GM12873 (cell line): ENCODE results near the gene WDR93.
A peak's percentile ranks its signal among the peaks of the same experiment; 100 is the strongest.

Source experiments
- CTCF ChIP-seq: IDR thresholded peaks from 2 replicates; pipeline ENCODE4 v1.5.1; 2012; ENCODE audit warnings: low read depth, mild to moderate bottlenecking, moderate library complexity, low read length, control low read depth; ENCODE audit not compliant: insufficient read depth; ENCODE audit errors: missing control alignments

The WDR93 gene

GRCh38 chr15:89772932-89773583, 82.4 kb downstream of the WDR93 start:
- TF ChIP-seq CTCF = peak; percentile 41

DNA sequence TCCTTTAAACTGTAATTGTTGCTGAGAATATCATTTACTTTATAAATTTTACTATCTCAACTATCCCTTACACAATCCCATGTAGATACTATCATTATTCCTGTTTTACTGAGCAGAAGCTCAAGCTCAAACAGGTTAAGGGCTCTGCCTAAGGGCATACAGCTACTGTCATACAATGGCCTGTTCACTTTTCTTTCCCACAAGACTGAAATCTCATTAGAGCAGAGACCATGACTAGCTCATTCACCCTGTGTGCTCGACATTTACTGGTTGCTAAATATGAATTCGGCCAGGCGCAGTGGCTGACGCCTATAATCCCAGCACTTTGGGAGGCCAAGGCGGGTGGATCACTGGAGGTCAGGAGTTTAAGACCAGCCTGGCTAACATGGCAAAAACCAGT, 83.9 kb downstream of the WDR93 start:
- no peak for TF ChIP-seq CTCF

DNA sequence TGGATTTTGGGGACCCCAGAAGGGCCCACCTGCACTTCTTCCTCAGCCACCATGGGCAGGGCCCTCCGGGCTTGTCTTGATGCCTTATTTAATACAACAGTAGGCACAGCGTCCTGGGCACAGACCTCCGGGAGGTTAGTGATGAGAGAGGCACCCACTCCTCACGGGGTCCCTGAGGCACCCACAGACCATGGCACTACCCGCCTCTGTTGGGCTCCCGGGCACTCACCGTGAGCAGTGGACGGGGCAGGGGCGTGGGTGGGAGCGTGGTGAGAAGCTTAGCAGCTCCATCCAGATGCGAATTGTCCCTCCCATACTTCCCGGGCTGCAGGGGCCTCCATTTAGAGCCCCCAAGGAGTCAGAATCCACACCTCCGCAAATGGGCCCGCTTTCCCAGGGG, 85.2 kb downstream of the WDR93 start:
- TF ChIP-seq CTCF = no peak

DNA sequence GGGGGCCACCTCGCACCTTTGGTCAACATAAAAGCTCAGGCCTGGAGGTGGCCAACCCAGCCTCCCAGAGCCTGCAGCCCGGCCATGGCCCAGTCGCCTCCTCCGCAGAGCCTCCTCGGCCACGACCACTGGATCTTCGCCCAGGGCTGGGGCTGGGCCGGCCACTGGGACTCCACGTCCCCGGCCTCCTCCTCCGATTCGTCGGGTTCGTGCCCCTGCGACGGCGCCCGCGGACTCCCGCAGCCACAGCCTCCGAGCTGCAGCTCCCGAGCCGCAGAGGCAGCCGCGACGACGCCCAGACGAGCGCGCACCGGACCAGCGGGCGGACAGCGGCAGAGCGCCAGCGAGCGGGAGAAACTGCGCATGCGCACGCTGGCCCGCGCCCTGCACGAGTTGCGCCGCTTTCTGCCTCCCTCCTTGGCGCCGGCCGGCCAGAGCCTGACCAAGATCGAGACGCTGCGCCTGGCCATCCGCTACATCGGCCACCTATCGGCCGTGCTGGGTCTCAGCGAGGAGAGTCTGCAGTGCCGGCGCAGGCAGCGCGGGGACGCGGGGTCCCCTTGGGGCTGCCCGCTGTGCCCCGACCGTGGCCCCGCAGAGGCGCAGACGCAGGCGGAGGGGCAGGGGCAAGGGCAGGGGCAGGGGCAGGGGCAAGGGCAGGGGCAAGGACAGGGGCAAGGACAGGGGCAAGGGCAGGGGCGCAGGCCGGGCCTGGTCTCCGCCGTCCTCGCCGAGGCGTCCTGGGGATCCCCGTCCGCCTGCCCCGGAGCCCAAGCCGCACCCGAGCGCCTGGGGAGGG, 85.9 kb downstream of the WDR93 start, which contains the start of gene MESP2:
TSS of gene MESP2 (plus strand) at position 59 of the 799 bp plus-strand sequence. CDS start at position 85, 26 bp downstream.
- TF ChIP-seq CTCF = peak; percentile 32

DNA sequence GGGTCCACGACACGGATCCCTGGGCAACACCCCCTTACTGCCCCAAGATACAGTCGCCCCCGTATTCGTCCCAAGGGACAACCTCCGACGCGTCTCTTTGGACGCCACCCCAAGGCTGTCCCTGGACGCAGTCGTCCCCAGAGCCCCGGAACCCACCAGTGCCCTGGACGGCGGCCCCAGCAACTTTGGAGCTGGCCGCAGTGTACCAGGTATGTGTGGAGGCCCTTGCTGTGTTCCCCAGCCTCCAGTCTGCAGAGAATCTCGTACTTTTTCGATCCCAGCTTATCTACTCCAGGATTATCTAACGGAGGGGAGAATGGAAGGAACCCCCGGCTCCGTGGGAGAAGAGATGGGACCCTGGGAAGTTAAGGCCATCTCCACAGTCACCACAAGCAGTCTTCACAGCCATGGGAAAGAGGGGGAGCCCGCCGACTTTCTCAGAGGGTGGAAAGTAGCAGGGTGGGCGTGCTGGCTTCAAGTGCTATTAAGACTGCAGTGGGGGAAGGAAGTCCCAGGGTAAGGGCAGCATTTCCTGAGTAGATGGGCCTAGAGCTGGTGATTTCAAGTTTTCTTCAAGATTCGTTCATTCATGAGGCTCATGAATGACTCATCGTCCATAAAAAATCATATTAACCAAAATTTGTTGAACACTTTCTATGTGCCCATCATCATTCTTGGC, 86.6 kb downstream of the WDR93 start:
- TF ChIP-seq CTCF = no peak

- no peak for TF ChIP-seq CTCF
Observed at GRCh38 chr15:89777782-89778380, 87.3 kb downstream of the WDR93 start.

DNA sequence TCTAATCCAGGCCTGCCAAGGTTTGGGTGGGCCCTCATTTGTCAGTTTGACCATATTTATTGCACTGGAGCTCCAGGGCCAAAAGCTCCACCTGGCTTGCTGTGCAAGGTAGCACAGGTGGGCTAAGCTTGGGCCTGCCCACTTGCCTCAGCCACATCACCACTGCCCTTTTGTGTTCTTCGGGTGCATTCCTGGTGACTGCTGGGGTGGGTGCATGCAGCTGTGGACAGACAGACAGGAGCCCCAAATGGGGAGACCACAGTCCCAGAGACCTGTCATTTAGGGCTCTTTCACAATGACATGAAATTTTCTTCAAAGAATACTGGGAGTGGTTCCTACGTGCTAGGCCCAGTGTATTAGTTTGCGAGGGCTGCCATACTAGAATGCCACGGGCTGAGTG, 88.2 kb downstream of the WDR93 start:
- no peak for TF ChIP-seq CTCF
